ENCODE measurements around the gene CAMK2D. TPM values are rescaled to one million over a fixed set of nuclear protein-coding genes. Genes with fewer than 3 reads are reported as not detected.
A peak's percentile ranks its signal among the peaks of the same experiment; 100 is the strongest.

Gene CAMK2D
- total RNA-seq, 1 experiment from 2014 or later = 9.0 TPM

GRCh38 chr4:113559947-113560346, 201.6 kb downstream of the CAMK2D start:
- Histone ChIP-seq H4K8ac (replicated peaks; ENCODE audit: insufficient read length, low read depth, low read length) (no peak overlapping the region), H3K23me2 (ENCODE audit: insufficient read length, low read depth, low read length, poor library complexity, severe bottlenecking) (no peaks in the 10 kb centered on the region), H3K4ac (ENCODE audit: low read depth, low read length) (no peak overlapping the region), H4K91ac (ENCODE audit: insufficient read length, low read depth, low read length) (no peak overlapping the region), H4K20me1 (ENCODE audit: control insufficient read depth, insufficient read depth, insufficient read length) (no peaks in the 10 kb centered on the region), H3K79me1 (ENCODE audit: insufficient read depth, low read depth, low read length, poor library complexity, severe bottlenecking) (no peaks in the 10 kb centered on the region), H2BK12ac (ENCODE audit: insufficient read length, low read depth, low read length) (no peak overlapping the region), H2AK5ac (ENCODE audit: insufficient read length, low read length) (no peak overlapping the region), H3T11ph (ENCODE audit: low read length) (no peak overlapping the region), H2AFZ (ENCODE audit: low read length) (no peak overlapping the region), H3K27me3 (ENCODE audit: insufficient read depth, low read length) (no peaks in the 10 kb centered on the region), H2BK120ac (ENCODE audit: low read depth, low read length, poor library complexity, severe bottlenecking) (no peak overlapping the region), H2BK15ac (ENCODE audit: low read depth, low read length) (no peak overlapping the region), H3K18ac (ENCODE audit: insufficient read length, low read depth, low read length) (no peak overlapping the region), H2BK5ac (ENCODE audit: insufficient read length, low read length) (no peak overlapping the region), H3K56ac (ENCODE audit: insufficient read length, low read depth, low read length) (no peak overlapping the region), H4K5ac (ENCODE audit: insufficient read length, low read depth, low read length) (no peak overlapping the region), H3K79me2 (ENCODE audit: insufficient read depth, low read length) (no peaks in the 10 kb centered on the region), H3K9ac (ENCODE audit: extremely low read depth, insufficient read length, low read length) (no peak overlapping the region), H3K4me1 (ENCODE audit: insufficient read depth, low read length) (no peaks in the 10 kb centered on the region; the same call in 1 of the 2 replicates), H3K27ac (ENCODE audit: insufficient read length, low read depth, low read length) (no peak overlapping the region), H3K23ac (ENCODE audit: insufficient read length, low read depth, low read length) (no peak overlapping the region), H3K14ac (ENCODE audit: insufficient read depth, low read length) (no peak overlapping the region), H3K9me3 (ENCODE audit: control insufficient read depth, low read depth, low read length) (no peaks in the 10 kb centered on the region), H2BK20ac (ENCODE audit: low read depth, low read length, poor library complexity, severe bottlenecking) (no peak overlapping the region), H3K4me2 (ENCODE audit: insufficient read depth, insufficient read length, low read length) (no peak overlapping the region)
- no peak for DNase-seq
- TF ChIP-seq CTCF (conservative IDR thresholded peaks at IDR 0.05) = no peak
- H3K4me1 Mint-ChIP-seq = peaks cover 14 to 16% of the 10 kb centered on the region in 2 experiments
- WGBS (ENCODE audit: extremely low coverage, insufficient read length, low lambda C conversion rate) = no CpG with 5 or more reads among the region's 5 CpGs
- H3K27ac Mint-ChIP-seq = peak overlapping the region in 1 of 3 experiments; percentile 44; a peak in 1 of 7 replicates
- no peaks in the 10 kb centered on the region for H3K9me3 Mint-ChIP-seq
- no peaks in the 10 kb centered on the region for H3K27me3 Mint-ChIP-seq (ENCODE audit: low read depth)
- H3K4me3 Mint-ChIP-seq = no peak overlapping the region
- H3K36me3 Mint-ChIP-seq (ENCODE audit: insufficient read depth in 1 of 3, low read depth in 3 of 3) = no peaks in the 10 kb centered on the region
